GM20431 (cell line): Measurements from ENCODE around the gene TBX3.
"Not testable (repeated sequence)": the region's sequence is repeated elsewhere in the genome, so short reads cannot be mapped to it uniquely, and the experiment has no call there.

Experiments
- in situ Hi-C: fragments of 300-500 bp; cut with MseI, MboI; formaldehyde crosslinking; loops from one replicate; pipeline ENCODE4 v1.15.0; 2020; ENCODE audit warnings: low sequenced_read_pairs; ENCODE audit not compliant: unreplicated experiment

The TBX3 gene

GRCh38 chr12:114684098-114684869 is at the start of gene TBX3:
Gene TBX3, minus strand, starts transcription at chr12:114684175. Its CDS starts 975 bp downstream, at chr12:114683200.
- in situ Hi-C loops, result no loop called here

DNA sequence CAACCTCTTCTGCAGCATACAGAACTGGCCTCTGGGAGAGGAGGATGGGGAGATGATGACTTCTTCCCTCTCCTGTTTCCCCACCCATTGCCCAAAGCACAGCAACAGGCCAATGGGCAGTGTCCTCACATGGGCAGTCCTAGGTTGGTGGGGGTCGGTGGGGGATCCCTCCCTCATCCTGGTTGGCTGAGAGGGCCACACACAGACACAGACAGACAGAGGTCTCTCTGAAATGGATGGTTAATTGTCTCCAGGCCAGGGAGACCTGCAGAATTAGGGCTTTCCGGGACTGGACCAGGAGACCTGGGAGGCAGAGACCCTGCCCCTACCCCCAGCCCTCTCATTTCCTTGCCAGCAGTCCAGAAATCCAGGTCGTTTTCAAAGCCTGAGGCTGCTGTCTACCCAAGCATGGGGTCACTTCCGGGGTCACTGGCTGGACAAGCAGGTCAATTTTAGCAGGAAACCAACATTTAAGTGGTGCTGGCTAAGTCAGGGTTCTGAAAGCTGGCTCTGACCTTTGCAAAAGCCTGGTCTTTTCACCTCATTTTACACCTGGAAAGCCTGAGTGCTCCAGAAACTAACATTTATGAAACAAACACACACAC is 48.6 kb upstream of the TBX3 start:
- in situ Hi-C loops, result no loop called here

DNA sequence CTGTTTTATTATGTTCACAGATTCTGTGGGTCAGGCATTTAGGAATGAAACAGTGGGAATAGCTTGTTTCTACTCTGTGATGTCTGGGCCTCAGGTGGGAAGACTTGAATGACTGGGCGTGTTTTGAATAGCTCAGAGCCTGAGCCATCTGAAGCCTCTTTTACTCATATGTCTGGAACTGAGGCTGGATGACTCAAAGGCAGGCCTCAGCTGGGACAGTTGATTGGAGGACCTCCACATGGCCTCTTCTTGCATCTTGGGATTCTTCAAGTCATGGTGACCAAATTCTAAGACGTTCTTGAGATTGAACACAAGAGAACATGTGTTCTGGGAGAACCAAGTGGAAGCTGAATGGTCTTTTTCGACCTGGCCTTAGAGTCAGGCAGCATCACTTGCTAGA is 45.8 kb upstream of the TBX3 start:
- in situ Hi-C loops, result no loop called here

DNA sequence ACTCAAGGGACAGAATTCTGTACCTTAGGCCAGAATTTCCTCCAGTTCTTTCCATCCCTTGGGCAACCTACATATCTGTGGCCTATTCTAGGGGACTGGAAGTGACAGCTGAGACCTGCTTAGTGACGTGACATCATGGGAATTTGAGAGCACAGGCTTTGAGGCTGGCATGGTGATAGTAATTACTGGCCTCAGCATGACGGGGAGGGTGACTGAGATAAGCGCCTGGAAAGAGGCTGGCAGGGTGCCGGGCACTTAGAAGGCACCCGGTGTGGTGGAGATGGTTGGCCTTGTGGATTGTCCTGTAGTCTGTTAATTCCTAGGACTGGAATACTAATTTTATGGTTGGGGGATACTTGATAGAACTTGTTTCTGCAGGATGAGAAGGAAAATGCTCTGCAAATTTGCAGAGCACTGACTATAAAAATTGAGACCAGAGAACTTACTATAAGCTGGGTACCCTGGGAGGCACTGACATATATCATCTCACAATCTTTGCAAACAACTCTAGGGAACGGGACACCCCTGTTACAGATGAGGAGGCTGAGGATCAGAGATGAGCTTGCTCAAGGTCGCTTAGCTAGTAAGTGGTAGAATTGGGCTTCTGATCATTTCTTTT is 42.2 kb upstream of the TBX3 start:
- in situ Hi-C loops, result no loop called here

DNA sequence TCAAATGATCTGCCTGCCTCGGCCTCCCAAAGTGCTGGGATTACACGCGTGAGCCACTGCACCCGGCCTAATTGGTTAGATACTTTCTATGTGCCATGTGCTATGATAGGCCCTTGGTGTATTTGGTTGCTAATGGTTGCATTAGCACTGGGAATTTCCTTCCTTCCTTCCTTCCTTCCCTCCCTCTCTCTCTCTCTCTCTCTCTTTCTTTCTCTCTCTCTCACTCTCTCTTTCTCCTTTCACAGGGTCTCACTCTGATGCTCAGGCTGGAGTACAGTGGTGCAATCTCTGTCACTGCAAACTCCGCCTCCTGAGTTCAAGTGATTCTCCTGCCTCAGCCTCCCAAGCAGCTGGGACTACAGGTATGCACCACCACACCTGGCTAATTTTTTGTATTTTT is 38.2 kb upstream of the TBX3 start:
- in situ Hi-C loops, result not testable (repeated sequence)

- in situ Hi-C loops, result no loop called here
Observed at GRCh38 chr12:114721266-114721665, 37.3 kb upstream of the TBX3 start.

DNA sequence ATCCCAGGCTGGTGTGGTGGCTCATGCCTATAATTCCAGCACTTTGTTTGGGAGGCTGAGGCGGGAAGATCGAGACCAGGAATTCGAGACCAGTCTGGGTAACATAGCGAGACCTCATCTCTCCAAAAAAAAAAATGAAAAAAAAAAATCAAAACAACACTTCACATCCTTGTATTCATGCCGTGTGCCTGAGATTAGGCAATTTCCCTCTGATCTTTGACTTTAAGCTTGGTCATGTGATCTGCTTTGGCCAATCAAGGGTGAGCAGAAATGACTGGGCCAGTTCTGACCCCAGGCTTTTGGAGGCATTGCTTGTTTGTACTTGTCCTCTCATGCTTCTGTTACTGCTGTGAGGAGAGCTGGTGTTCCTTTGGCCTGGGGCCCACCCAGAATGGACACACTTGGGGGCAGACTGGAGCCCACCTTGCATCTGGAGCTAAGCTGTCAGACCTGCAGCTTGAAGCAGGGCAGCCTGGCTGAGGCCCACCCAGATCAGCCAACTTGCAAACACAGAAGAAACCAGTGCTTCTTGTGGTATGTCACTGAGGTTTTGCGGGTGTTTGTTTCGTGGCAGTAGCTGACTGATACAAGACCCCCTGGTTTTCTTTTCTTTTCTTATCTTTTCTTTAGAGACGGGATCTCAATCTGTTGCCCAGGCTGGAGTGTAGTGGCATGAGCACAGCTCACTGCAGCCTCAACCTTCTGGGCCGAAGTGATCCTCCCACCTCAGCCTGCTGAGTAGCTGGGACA is 29.7 kb upstream of the TBX3 start:
- in situ Hi-C loops, result no loop called here

GRCh38 chr12:114711689-114712152 is 27.7 kb upstream of the TBX3 start:
- in situ Hi-C loops, result no loop called here

- in situ Hi-C loops, result no loop called here
Observed at GRCh38 chr12:114710151-114710550, 26.2 kb upstream of the TBX3 start.

DNA sequence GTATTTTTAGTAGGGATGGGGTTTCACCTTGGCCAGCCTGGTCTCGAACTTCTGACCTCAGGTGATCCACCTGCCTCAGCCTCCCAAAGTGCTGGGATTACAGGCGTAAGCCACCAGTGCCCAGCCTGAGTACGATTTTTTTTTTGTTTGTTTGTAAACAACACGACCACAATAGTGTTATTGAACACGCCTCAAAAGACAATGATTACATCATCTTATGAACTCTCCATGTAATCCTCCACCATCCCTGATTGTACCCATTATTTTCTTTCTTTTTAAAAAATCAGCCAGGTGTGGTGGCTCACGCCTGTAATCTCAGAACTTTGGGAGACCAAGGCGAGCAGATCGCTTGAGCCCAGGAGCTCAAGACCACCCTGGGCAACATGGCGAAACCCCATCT is 25.1 kb upstream of the TBX3 start:
- in situ Hi-C loops, result no loop called here

DNA sequence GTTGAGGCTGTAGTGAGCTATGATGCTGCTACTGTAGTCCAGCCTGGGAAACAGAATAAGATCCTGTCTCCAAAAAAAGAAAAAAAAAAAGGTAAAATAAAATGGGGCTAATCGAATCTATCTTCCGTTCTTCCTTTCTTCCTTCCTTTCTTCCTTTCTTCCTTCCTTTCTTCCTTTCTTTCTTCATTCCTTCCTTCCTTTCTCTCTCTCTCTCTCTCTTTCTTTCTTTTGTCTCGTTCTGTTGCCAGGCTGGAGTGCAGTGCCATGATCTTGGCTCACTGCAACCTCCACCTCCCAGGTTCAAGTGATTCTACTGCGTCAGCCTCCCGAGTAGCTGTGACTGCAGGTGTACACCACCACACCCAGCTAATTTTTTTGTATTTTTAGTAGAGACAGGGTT is 24.6 kb upstream of the TBX3 start:
- in situ Hi-C loops, result not testable (repeated sequence)

GRCh38 chr12:114704096-114704495 is 20.1 kb upstream of the TBX3 start:
- in situ Hi-C loops, result no loop called here

GRCh38 chr12:114703060-114703493 is 19.1 kb upstream of the TBX3 start:
- in situ Hi-C loops, result no loop called here

- in situ Hi-C loops, result no loop called here
Observed at GRCh38 chr12:114702462-114702861, 18.5 kb upstream of the TBX3 start.

DNA sequence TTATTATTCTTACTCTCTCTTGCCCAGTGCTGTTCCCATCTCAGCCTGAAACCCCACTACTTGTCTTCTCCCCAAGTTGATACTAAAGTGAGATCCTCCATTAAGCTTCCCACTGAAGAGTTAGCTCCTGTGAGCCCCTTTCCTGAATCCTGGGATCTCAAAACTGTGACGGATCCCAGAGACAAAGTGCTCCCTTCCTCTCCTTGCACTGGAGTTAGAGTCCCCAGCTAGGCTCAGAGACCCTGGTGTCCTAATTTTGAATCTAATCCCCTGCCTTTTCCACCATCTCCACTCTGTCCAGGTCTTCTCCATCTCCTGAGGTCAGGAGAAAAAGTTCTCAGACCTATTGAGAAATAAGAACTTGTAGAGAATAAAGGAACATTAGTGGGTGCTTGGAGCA is 17.6 kb upstream of the TBX3 start:
- in situ Hi-C loops, result no loop called here

DNA sequence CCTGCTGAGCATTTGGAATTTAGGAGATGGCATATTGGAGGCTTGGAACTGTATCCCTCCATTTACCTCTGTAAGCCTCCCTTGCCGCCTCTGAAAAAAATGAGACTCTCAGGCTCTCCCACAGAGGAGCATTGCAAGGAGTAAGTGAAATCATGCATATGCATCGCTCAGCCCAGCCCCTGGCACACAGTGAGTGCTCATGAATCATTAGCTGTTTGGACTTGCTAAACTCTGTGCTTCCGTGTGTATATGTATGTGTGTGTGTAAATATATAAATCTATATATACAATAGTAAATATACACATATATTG is 17.1 kb upstream of the TBX3 start:
- in situ Hi-C loops, result no loop called here

- in situ Hi-C loops, result no loop called here
Observed at GRCh38 chr12:114700392-114701103, 16.6 kb upstream of the TBX3 start.

DNA sequence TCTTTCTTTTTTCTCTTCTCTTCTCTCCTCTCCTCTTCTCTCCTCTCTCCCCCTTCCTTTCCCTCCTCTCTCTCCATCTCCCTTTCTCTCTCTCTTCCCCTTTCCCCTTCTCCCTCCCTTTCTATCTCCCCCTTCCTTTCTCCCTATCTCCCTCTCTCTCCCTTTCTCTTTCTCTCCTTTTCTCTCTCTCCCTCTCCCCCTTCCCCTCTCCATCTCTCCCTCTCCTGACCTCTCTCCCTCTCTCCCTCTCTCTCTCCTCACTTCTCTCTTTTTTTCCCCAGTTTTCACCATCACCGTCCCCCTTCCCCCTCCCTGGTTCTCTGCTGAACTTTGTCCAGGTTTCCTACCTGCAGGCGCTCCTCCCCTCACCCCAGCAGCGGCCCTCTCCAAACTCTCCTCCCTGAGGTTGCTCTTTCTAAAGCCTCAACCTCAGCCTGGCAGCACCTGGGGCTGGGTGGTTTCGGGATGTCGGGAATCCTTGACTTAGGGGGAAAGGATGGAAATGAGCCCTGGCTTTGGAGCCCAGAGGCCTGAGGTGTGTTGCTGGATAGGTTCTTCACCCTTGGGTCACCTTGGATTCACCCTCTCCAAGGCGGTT is 14.7 kb upstream of the TBX3 start:
- in situ Hi-C loops, result no loop called here

DNA sequence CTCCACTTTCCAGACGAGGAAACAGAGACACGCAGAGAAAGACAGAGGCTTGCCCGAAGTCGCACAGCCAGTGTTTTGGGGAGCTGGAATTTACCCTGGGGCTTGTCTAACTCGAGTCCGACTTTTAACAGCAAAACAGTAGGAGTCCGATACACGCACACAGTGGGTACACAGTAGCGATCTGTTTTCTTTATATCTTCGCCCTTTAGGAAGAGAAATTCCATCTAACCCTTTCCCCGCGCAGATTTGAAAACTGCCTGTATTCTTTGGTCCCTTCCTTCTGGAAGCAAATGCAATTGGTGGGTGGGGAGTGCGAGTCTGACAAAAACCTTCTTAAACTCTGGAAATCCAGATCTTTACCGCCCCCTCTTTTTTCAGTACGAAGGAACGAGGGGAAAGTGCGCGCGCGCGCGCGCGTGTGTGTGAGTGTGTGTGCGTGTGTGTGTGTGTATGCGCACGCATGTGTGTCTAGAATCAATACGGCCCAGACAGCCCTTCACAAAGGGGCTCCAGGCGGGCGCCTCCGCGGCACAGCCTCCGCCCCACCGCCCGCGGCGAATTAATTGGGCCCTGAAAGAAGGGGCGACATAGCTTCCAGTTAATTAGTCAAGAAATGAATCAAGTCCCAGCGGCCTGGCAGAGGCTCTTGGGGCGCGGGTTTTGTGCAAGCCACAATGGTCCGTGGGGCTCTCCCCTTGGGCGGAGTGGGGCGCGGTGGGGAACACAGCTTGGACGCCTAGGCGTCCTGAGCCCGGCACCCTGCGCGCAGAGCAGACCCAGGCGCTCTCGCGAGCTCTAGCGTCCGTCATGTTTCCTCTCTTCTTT is 14.0 kb upstream of the TBX3 start:
- in situ Hi-C loops, result no loop called here
